VCaP (cell line): ENCODE data around the gene R3HDM2.
A peak's percentile ranks its signal among the peaks of the same experiment; 100 is the strongest.

Experiments used
- H3K27ac ChIP-seq: fragments of 450-650 bp; 2 replicates; pipeline ENCODE4 v1.5.1; 2017
- CTCF ChIP-seq: fragments of 450-650 bp; conservative IDR thresholded peaks from 2 replicates; pipeline ENCODE4 v1.5.1; 2017; ENCODE audit warnings: mild to moderate bottlenecking, moderate library complexity

R3HDM2 gene

GRCh38 chr12:57455374-57456144, 24.7 kb upstream of the R3HDM2 start:
- no peak overlapping the region for H3K27ac ChIP-seq
- no peak for TF ChIP-seq CTCF

- TF ChIP-seq CTCF = no peak
Observed at GRCh38 chr12:57454566-57455373, 23.9 kb upstream of the R3HDM2 start, which contains the start of gene INHBE. INHBE (plus strand) TSS chr12:57455307; CDS start chr12:57455537, 230 bp downstream.

GRCh38 chr12:57454213-57454565, 23.3 kb upstream of the R3HDM2 start:
- H3K27ac ChIP-seq = no peak overlapping the region

More at GRCh38 chr12:57454566-57455373, 23.9 kb upstream of the R3HDM2 start, which contains the start of gene INHBE:
- H3K27ac ChIP-seq = no peak within 1 kb of the TSS

GRCh38 chr12:57452937-57453509, 22.2 kb upstream of the R3HDM2 start:
- no peak overlapping the region for H3K27ac ChIP-seq
- peak; percentile 97 for TF ChIP-seq CTCF

More at GRCh38 chr12:57454213-57454565, 23.3 kb upstream of the R3HDM2 start:
- TF ChIP-seq CTCF = no peak

GRCh38 chr12:57452181-57452936, 21.5 kb upstream of the R3HDM2 start:
- TF ChIP-seq CTCF = no peak
- H3K27ac ChIP-seq = no peak overlapping the region

GRCh38 chr12:57451233-57451778, 20.5 kb upstream of the R3HDM2 start:
- TF ChIP-seq CTCF = no peak
- H3K27ac ChIP-seq = no peak overlapping the region
